Prostate gland (tissue), 2 donors: ENCODE measurements around the gene TSHZ2. TPM values are rescaled to one million over a fixed set of nuclear protein-coding genes. Genes with fewer than 3 reads are reported as not detected.
"Not testable (repeated sequence)": the region's sequence is repeated elsewhere in the genome, so short reads cannot be mapped to it uniquely, and the experiment has no call there.

Experiments
- DNase-seq: peaks from one replicate; pipeline ENCODE4 v3.0.0-alpha.2; 2019; ENCODE audit warnings: low spot score
- H3K27ac ChIP-seq, 2 donors: fragments of 200-600 bp; sonication (generic); 2 replicates each; pipeline ENCODE4 v1.5.1; 2017 to 2019
- H3K27me3 ChIP-seq: fragments of 200-600 bp; sonication (generic); replicated peaks from 2 replicates; pipeline ENCODE4 v1.5.1; 2019; ENCODE audit not compliant: insufficient read depth
- H3K36me3 ChIP-seq, 2 donors: fragments of 200-600 bp; sonication (generic); 1 replicate in 1 of 2; 2 replicates in 1 of 2; pipeline versions ENCODE4 v1.5.1 to v1.8.1; 2017 to 2019
- H3K4me1 ChIP-seq: fragments of 200-600 bp; sonication (generic); replicated peaks from 2 replicates; pipeline ENCODE4 v1.5.1; 2019
- H3K4me3 ChIP-seq, 2 donors: fragments of 200-600 bp; sonication (generic); 2 replicates each; pipeline ENCODE4 v1.5.1; 2017 to 2019
- H3K9me3 ChIP-seq: fragments of 200-600 bp; sonication (generic); 2 replicates; pipeline ENCODE4 v1.5.1; 2017
- POLR2A ChIP-seq: fragments of 450-650 bp; IDR thresholded peaks from one replicate; pipeline ENCODE4 v1.6.1; 2016; ENCODE audit warnings: antibody characterized with exemption, mild to moderate bottlenecking
- POLR2AphosphoS5 ChIP-seq: sonication (generic); formaldehyde crosslinking; IDR thresholded peaks from one replicate; pipeline ENCODE4 v1.6.1; 2017; ENCODE audit warnings: antibody characterized with exemption
- WGBS: methylation state at CpG from one replicate; pipeline ENCODE4 v1.1.5; 2018; 5-methylcytosine and 5-hydroxymethylcytosine counted together
- intact Hi-C: fragments of 100-400 bp; cut with DNase I; formaldehyde crosslinking; loops from one replicate; pipeline ENCODE4 v1.14.2; 2022
- total RNA-seq, 2 donors: library from RNA; depleted of rRNA; stranded (reverse); fragments of >200 nt; gene quantifications; one replicate each; pipeline ENCODE4 v1.1.0, GENCODE V29; 2016
- TF ChIP-seq, protein P1 (sequence below), 4 experiments: fragments of 200-600 bp in 2 of 4; fragments of 450-650 bp in 2 of 4; sonication (generic) in 2 of 4; IDR thresholded peaks; 1 replicate in 3 of 4; 2 replicates in 1 of 4; pipeline ENCODE4 v1.5.1; 2016 to 2019; ENCODE audit warnings: antibody characterized with exemption in 4 of 4, mild to moderate bottlenecking in 2 of 4, moderate library complexity in 2 of 4

Gene TSHZ2
- total RNA-seq, 2 donors from 2014 or later: 9.8 to 35.1 TPM

GRCh38 chr20:53428588-53428987 is 456.4 kb downstream of the TSHZ2 start:
- Histone ChIP-seq H3K27me3 (no peaks in the 10 kb centered on the region), H3K4me1 (no peaks in the 10 kb centered on the region), H3K4me3 (no peak overlapping the region), H3K36me3 (no peaks in the 10 kb centered on the region), H3K9me3 (no peaks in the 10 kb centered on the region), H3K27ac (no peak overlapping the region)
- TF ChIP-seq, protein P1, sequence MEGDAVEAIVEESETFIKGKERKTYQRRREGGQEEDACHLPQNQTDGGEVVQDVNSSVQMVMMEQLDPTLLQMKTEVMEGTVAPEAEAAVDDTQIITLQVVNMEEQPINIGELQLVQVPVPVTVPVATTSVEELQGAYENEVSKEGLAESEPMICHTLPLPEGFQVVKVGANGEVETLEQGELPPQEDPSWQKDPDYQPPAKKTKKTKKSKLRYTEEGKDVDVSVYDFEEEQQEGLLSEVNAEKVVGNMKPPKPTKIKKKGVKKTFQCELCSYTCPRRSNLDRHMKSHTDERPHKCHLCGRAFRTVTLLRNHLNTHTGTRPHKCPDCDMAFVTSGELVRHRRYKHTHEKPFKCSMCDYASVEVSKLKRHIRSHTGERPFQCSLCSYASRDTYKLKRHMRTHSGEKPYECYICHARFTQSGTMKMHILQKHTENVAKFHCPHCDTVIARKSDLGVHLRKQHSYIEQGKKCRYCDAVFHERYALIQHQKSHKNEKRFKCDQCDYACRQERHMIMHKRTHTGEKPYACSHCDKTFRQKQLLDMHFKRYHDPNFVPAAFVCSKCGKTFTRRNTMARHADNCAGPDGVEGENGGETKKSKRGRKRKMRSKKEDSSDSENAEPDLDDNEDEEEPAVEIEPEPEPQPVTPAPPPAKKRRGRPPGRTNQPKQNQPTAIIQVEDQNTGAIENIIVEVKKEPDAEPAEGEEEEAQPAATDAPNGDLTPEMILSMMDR (IDR thresholded peaks at IDR 0.05): no peak
- TF ChIP-seq POLR2AphosphoS5 (no peak), POLR2A (no peak)
- 79% methylated on average over 3 of the region's 3 CpGs for WGBS
- no peak for DNase-seq
- intact Hi-C loops: no loop called here

GRCh38 chr20:53428996-53429395 is 456.8 kb downstream of the TSHZ2 start:
- intact Hi-C loops: no loop called here
- H3K4me3 ChIP-seq: no peak overlapping the region
- TF ChIP-seq, protein P1 (IDR thresholded peaks at IDR 0.05): no peak
- no peak for TF ChIP-seq POLR2AphosphoS5
- no peak for TF ChIP-seq POLR2A
- H3K36me3 ChIP-seq: no peaks in the 10 kb centered on the region
- H3K9me3 ChIP-seq: no peaks in the 10 kb centered on the region
- no peak overlapping the region for H3K27ac ChIP-seq
- DNase-seq: no peak
- 32% methylated on average over 3 of the region's 3 CpGs for WGBS
- H3K27me3 ChIP-seq: no peaks in the 10 kb centered on the region
- H3K4me1 ChIP-seq: no peaks in the 10 kb centered on the region

DNA sequence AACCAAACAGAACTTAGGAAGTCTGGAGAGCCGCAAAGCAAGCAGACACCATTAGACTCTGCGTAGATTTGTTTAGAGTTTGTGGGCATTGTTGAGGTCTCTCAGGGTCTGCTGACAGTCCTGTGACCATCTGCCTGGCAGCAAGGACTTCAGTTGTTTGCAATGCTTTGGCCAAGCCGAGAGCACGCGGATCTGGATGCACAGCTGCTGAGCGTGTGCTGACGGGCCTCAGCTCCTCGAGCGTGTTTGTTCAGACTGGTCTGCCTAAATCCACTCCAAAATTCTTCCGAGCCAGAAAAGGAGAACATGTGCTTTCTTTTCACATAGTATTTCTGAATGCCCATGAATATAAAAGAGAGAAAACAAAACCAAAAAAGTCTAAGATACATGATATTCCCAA is 462.5 kb downstream of the TSHZ2 start:
- intact Hi-C loops: no loop called here
- Histone ChIP-seq H3K27me3 (no peaks in the 10 kb centered on the region), H3K4me3 (no peak overlapping the region), H3K36me3 (no peaks in the 10 kb centered on the region), H3K27ac (no peak overlapping the region), H3K9me3 (no peaks in the 10 kb centered on the region), H3K4me1 (no peaks in the 10 kb centered on the region)
- TF ChIP-seq POLR2AphosphoS5 (peak; percentile 11), POLR2A (no peak)
- TF ChIP-seq, protein P1 (IDR thresholded peaks at IDR 0.05): no peak
- peak; percentile 18 for DNase-seq
- 35% methylated on average over 10 of the region's 10 CpGs for WGBS

DNA sequence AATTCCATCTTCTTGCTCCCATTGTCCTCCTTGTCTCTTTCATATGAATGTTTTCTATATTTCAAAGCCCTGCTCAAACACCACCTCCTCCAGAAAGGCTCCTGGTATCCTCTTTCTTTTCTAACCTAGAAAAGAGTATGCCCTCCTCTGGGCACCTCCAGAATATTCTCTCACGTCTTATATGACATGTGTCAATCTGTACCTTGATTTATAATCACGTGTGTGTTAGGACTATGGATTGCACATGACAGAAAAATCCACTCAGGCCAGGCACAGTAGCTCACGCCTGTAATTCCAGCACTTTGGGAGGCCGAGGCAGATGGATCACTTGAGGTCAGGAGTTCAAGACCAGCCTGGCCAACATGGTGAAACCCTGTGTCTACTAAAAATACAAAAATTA is 464.8 kb downstream of the TSHZ2 start:
- H3K4me1 ChIP-seq, DNase-seq, H3K27ac ChIP-seq, H3K27me3 ChIP-seq, H3K4me3 ChIP-seq, H3K9me3 ChIP-seq, intact Hi-C loops, H3K36me3 ChIP-seq: not testable (repeated sequence)
- WGBS: 97% methylated on average over 4 of the region's 4 CpGs

GRCh38 chr20:53438368-53438767 is 466.2 kb downstream of the TSHZ2 start:
- WGBS: 99% methylated on average over 4 of the region's 4 CpGs
- H3K9me3 ChIP-seq: no peaks in the 10 kb centered on the region
- H3K4me3 ChIP-seq: no peak overlapping the region
- H3K27me3 ChIP-seq: no peaks in the 10 kb centered on the region
- intact Hi-C loops: no loop called here
- DNase-seq: no peak
- H3K36me3 ChIP-seq: no peaks in the 10 kb centered on the region
- H3K4me1 ChIP-seq: no peaks in the 10 kb centered on the region
- H3K27ac ChIP-seq: no peak overlapping the region
- TF ChIP-seq POLR2AphosphoS5 (no peak), POLR2A (no peak)
- TF ChIP-seq, protein P1 (IDR thresholded peaks at IDR 0.05): no peak

- no peak for DNase-seq
- H3K4me1 ChIP-seq: no peaks in the 10 kb centered on the region
Measured at GRCh38 chr20:53439046-53439445, 466.9 kb downstream of the TSHZ2 start.

More at GRCh38 chr20:53439046-53439445, 466.9 kb downstream of the TSHZ2 start:
- TF ChIP-seq POLR2AphosphoS5 (no peak), POLR2A (no peak)
- TF ChIP-seq, protein P1 (IDR thresholded peaks at IDR 0.05): no peak
- Histone ChIP-seq H3K9me3 (no peaks in the 10 kb centered on the region), H3K27me3 (no peaks in the 10 kb centered on the region), H3K27ac (no peak overlapping the region), H3K36me3 (no peaks in the 10 kb centered on the region), H3K4me3 (no peak overlapping the region)
- WGBS: 87% methylated on average over 1 of the region's 1 CpG
- intact Hi-C loops: no loop called here
